ENCODE data around the gene ABR. TPM values are rescaled to one million over a fixed set of nuclear protein-coding genes. Genes with fewer than 3 reads are reported as not detected.

The ABR gene
- total RNA-seq, 1 donor from 2014 or later, result 110 TPM

DNA sequence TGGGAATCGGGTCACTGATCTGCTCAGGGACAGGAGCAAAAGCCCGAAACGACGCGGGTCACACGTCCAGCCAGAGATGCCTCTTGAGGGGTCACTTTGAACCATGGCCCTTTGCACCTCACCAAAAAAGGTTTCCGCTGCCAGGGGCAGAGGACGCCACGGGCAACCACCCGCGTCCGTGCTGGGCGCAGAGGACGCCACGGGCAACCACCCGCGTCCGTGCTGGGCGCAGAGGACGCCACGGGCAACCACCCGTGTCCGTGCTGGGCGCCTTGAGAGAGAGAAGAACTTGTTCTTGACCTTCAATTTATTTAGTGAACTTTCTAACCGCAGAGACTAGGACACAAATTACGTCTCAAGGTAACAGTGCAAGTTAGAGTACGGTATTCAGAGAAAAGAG is 147.4 kb downstream of the ABR start:
- intact Hi-C loops (cut with DNase I), result no loop called here
- no peak for DNase-seq (ENCODE audit: low spot score)
- ATAC-seq, result no peak

DNA sequence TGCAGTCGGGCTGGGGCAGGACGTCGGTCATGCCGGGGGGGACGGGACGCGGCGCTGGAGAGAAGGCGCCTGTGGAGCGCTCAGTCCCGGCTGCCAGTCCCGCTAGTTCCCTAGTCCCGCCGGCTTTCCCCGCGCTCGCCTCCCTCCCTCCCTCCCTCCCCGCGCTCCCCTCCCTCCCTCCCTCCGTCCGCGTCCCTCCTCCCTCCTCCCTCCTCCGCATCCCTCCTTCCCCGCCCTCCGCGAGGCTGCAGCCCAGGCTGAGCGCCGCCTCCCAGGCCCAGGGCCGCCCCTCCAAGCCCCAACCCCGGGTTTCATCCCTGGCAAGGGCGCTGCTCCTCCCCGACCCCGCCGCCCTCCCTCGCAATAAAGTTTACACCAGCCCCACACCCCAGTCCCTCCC is 148.1 kb downstream of the ABR start:
- peak; percentile 74 for ATAC-seq
- DNase-seq (ENCODE audit: low spot score), result peak; percentile 85
- intact Hi-C loops (cut with DNase I), result no loop called here

DNA sequence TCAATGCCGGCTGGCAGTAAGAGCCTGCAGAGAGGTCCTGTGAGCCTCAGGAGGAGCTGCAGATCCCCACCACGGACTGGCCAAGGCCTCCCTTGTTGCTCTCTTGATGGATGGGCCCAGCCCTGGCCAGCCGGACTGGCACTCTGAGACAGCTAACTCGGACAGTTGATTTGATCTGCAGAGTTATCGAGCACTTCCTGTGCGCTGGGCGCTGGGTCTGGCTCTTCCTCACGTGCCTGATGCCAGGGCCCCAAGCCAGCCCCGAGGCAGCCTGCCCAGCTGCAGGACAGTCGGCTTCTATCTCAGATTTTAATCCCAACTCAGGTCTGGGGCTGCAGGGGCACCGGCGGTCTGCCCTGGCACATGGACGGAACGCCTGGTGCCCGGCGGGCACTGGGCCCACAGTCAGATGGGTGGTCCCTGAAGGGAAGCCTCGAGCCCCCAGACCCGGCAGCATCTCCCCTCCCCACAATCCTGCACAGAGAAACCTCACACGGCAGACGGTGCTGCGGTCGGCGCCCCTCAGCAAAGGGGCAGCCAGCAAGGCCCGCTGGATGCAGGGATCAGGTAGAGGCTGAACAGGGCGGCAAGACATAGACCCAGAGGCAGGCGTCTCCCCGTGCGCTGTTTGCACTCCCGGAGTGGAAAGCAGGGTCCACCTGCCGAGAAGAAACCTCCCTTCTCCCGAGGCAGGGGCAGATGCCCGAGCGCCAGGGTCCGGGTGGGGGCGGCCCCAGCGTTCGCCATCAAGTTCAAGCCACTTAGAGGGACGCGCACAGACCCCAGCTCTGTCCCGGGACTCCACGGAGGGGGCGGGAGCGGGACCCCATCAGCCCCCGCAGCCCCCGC is 148.9 kb downstream of the ABR start:
- DNase-seq (ENCODE audit: low spot score), result no peak
- intact Hi-C loops (cut with DNase I), result no loop called here
- ATAC-seq, result peak; percentile 44

- DNase-seq (ENCODE audit: low spot score) (no peak), ATAC-seq (peak; percentile 8)
- intact Hi-C loops (cut with DNase I), result no loop called here
These were observed 149.7 kb downstream of the ABR start for GRCh38 chr17:1029922-1030644.

GRCh38 chr17:1029196-1029921 is 150.4 kb downstream of the ABR start:
- intact Hi-C loops (cut with DNase I), result no loop called here
- DNase-seq (ENCODE audit: low spot score) (no peak), ATAC-seq (peak; percentile 63)

DNA sequence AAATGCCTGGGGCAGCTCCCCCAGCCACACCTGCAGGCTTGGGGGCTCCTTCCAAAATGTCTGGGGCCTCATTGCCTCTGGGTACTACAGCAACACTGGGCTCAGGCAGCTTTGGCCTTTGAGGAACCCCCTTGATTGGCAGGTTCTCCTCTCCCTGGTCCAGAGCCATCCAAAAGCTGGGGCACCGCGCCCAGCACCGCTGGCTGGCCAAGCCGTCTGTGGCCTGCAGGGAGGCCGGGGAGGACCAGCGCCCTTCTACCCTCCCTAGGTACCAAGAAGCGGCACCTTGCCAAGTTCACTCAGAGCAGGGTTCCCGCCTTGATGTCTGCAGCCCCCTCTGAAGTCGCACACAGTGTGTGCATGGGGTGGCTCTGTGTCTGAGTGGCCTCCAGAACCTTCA is 152.7 kb downstream of the ABR start:
- no peak for DNase-seq (ENCODE audit: low spot score)
- intact Hi-C loops (cut with DNase I), result no loop called here
- ATAC-seq, result no peak

- intact Hi-C loops (cut with DNase I), result no loop called here
- DNase-seq (ENCODE audit: low spot score) (no peak), ATAC-seq (no peak)
These were observed 153.2 kb downstream of the ABR start for GRCh38 chr17:1026599-1026975.

DNA sequence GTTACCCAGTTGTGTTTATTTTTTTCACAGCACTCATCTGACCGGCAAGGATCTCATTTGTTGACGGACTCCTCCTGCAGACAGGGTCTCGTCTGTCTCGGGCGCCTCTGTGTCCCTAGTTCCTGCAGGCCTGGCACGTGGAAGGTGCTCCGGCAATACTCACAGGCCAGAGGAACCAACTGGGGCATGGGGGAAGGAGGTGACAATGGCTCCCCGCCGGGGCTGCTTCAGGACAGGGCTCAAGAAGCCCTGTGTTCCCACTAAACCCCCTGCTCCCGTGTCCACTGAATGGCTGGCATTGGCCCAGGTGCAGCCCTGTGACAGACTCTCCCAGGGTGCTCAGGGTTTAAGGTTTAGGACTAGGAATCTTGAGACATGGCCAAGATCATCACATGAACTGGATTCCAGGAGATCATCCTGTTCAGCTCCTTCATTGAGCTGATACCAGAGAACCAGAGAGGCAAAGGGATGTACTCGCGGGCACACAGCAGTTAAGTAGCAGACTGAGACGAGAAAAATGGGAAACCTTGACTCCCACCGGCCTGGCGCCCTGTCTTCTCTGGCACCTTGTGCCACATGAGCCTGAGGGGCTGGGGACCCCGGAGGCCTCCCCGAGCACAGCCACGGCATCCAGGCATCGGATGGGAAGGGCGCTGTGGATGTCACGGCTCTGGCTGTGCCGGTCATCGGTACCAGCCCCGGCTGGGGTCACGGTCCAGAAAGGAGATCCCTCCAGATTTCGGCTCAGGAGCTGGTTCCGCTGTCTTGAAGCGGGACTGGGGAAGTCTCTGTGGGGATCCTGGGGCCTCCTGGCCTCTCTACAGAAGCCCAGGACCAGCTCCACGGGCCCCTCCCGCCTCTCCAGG is 153.8 kb downstream of the ABR start:
- no peak for ATAC-seq
- intact Hi-C loops (cut with DNase I), result no loop called here
- DNase-seq (ENCODE audit: low spot score), result no peak

- intact Hi-C loops (cut with DNase I), result no loop called here
- ATAC-seq (no peak), DNase-seq (ENCODE audit: low spot score) (no peak)
These were observed 155.7 kb downstream of the ABR start for GRCh38 chr17:1024076-1024475.

DNA sequence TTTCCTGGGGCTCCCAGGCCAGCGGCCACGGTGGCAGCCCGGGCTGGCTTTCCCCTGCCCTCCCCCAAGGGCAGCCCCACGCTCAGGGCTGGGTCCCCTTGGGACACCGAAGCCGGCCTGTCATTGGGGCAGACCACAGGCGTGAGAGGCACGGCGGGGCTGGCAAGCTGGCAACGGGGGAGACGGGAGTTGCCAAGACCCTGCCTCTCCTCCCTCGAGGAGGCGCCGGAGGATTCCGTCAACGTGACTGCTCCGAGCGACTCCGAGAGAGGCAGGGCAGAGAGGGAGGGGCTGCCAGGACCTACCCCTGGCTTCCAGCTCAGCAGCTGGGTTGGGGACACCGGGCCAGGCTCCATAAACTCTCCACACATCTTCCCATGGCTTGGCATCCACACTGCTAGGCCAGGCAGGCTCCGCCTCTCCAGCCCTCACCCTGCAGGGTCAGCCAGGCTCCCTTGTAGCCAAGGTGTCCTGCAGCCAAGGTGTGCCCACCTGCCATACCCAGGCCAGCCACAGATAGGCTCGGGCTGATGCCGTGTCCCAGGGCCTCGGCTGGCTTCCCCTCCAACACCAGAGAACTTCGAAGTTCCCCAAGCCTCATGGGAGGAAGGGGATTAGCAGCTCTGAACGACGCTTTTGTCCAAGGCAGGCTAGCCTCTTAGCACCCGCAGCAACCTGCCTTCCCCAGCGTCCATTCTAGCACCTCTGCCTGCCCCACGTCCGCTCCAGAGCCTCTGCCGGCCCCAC is 157.3 kb downstream of the ABR start:
- intact Hi-C loops (cut with DNase I), result no loop called here
- DNase-seq (ENCODE audit: low spot score), result no peak

DNA sequence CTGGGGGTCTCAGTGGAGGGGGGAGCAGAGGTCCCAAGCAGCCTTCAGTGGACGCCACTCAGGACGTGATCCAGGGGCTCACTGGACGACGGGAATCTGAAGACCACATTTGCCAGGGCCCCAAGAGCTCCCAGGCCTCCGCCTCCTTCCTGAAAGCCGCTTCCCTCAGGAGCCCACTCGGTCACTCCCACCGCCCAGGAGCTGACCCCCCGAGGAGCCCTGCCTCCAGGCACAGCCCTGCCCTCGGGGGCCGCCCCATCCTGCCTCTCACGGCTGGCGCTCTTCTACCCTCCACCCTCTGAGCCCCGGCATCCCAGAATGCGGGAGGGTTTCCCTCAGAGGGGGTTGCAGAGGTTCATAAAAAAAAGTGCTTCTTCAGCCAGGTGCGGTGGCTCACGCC is 158.6 kb downstream of the ABR start:
- ATAC-seq (no peak), DNase-seq (ENCODE audit: low spot score) (no peak)
- intact Hi-C loops (cut with DNase I), result no loop called here

More for the DNA sequence above, 157.3 kb downstream of the ABR start:
- ATAC-seq, result peak; percentile 35

- no peak for DNase-seq (ENCODE audit: low spot score)
- ATAC-seq, result no peak
- intact Hi-C loops (cut with DNase I), result no loop called here
These were observed 160.3 kb downstream of the ABR start for GRCh38 chr17:1019451-1019850.

GRCh38 chr17:1018547-1018946 is 161.2 kb downstream of the ABR start:
- DNase-seq (ENCODE audit: low spot score) (no peak), ATAC-seq (no peak)
- intact Hi-C loops (cut with DNase I), result no loop called here

DNA sequence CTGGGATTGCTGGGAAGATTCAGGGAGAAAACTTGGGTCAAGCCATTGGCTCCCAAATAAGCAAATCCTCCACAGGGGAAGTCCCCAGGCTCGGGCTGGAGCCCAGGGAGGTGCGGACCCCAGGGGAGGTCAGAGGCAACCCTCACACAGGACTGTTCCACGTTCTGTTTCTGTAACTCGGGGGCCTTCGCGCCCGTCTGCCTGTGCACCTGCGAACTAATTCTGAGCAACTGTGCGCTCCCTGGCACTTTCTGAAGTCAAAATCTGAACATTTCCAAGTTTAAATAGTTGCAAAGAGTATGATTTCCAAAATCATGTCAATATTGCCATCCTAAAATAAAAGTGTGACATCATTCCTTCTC is 166.1 kb downstream of the ABR start:
- intact Hi-C loops (cut with DNase I), result no loop called here
- ATAC-seq (no peak), DNase-seq (ENCODE audit: low spot score) (no peak)

DNA sequence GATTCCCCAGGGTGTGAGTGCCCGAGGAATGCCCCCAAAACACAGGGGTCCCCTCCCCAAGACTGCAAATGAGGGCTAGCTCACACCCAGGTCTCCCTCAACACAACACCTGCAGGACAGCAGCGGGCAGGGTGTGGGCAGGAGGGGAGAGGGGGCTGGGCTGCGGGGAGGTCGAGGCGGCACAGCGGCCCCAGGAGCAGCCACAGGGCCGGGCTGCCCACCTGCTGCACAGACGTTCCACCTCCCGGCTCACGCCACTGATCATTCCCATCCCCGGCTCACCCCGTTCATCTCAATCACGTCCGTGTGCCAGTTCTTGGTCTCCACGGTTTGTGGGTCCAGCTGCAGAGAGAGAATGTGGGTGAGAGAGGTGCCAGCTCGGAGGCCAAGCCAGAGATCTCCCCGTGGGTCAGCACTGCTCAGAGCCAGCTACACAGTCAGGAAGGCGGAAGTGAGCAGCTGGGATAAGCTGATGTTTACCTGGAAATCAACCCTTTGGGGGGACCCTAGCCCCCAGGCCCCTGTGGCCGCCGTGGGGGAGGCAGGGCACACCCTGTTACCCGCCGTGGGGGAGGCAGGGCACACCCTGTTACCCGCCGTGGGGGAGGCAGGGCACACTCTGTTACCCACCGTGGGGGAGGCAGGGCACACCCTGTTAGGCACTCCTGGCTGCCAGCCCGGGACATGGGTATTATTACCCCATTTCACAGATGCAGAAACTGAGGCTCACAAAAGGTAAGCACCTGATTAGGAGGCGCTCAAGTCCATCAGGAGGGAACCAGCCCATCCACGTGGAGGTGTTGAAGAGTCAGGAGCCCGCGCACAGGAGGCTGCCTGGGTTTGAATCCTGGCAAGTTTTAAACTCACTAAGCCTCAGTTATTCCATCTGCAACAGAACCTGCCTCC is 166.7 kb downstream of the ABR start:
- intact Hi-C loops (cut with DNase I), result no loop called here
- ATAC-seq, result no peak
- no peak for DNase-seq (ENCODE audit: low spot score)

GRCh38 chr17:1011760-1012735 is 167.7 kb downstream of the ABR start:
- DNase-seq (ENCODE audit: low spot score) (no peak), ATAC-seq (no peak)
- intact Hi-C loops (cut with DNase I), result no loop called here

All from sciatic nerve (tissue), 2 donors.